Aorta (tissue), 5 donors: Measurements from ENCODE around the gene KLHL29. TPM values are rescaled to one million over a fixed set of nuclear protein-coding genes. Genes with fewer than 3 reads are reported as not detected.

Experiments
- ATAC-seq: fragments of 200-7000 bp; cut with Tn5 transposase; one replicate; pipeline ENCODE4 v1.9.1; 2022; ENCODE audit warnings: moderate library complexity; ENCODE audit not compliant: low FRiP score
- DNase-seq, 2 donors: peaks; one replicate each; pipeline ENCODE4 v3.0.0-alpha.2; 2020
- H3K27ac ChIP-seq, 2 donors: one replicate each; pipeline ENCODE4 v1.5.1; 2013; ENCODE audit warnings: low read length in 2 of 2, mild to moderate bottlenecking in 2 of 2, moderate library complexity in 2 of 2, control low read depth in 1 of 2, inconsistent platforms in 1 of 2, low read depth in 1 of 2
- H3K27me3 ChIP-seq, 2 donors: one replicate each; pipeline ENCODE4 v1.6.1; 2013; ENCODE audit warnings: control low read depth in 1 of 2, low read length in 1 of 2, mild to moderate bottlenecking in 1 of 2, moderate library complexity in 1 of 2; ENCODE audit not compliant: insufficient read depth in 2 of 2, control insufficient read depth in 1 of 2
- H3K36me3 ChIP-seq, 2 donors: one replicate each; pipeline ENCODE4 v1.6.1; 2013; ENCODE audit warnings: control low read depth in 1 of 2, low read length in 1 of 2, mild to moderate bottlenecking in 1 of 2; ENCODE audit not compliant: insufficient read depth in 2 of 2, control insufficient read depth in 1 of 2
- H3K4me1 ChIP-seq, 2 donors: one replicate each; pipeline ENCODE4 v1.6.1; 2013; ENCODE audit warnings: low read length in 2 of 2, control low read depth in 1 of 2, mild to moderate bottlenecking in 1 of 2, moderate library complexity in 1 of 2; ENCODE audit not compliant: insufficient read depth in 2 of 2, control insufficient read depth in 1 of 2
- H3K4me3 ChIP-seq, 2 donors: one replicate each; pipeline ENCODE4 v1.5.1; 2013; ENCODE audit warnings: low read length in 2 of 2, control low read depth in 1 of 2, mild to moderate bottlenecking in 1 of 2
- H3K9me3 ChIP-seq: one replicate; pipeline ENCODE4 v1.6.1; 2013; ENCODE audit warnings: mild to moderate bottlenecking, low read length; ENCODE audit not compliant: control insufficient read depth
- WGBS, 2 donors: extraction: QIAGEN DNeasy Blood & Tissue Kit; methylation state at CpG; one replicate each; pipeline ENCODE4 v1.1.7; 2013; 5-methylcytosine and 5-hydroxymethylcytosine counted together
- intact Hi-C, 2 donors: fragments of 100-400 bp; cut with DNase I; formaldehyde crosslinking; loops; one replicate each; pipeline versions ENCODE4 v1.14.2 to v1.15.0; 2022
- polyA plus RNA-seq, 2 donors: library from polyadenylated mRNA; stranded (reverse); fragments of 200-250 nt; gene quantifications; one replicate each; pipeline ENCODE4 v1.2.3, GENCODE V29; 2013
- total RNA-seq, 2 donors: library from RNA; stranded (reverse); fragmentation: NEBNext Ultra II Directional; extraction: Animal tissue kit (Norgen Biotek cat#: 25700); gene quantifications; one replicate each; pipeline ENCODE4 v1.2.1, GENCODE V29; 2021
- donor health status: healthy with polysubstance abuse.
- donor health status: Bipolar disorder and iron deficiency.
- donor health status: DM: no; HTN: no; CAD: no.
- donor health status: DM: no; HTN: no; CAD: no.
- donor health status: DM: yes; HTN: yes; CAD: no.

KLHL29 gene
- total and polyA plus RNA-seq, 4 donors: 0.75 to 13.4 (median 8.1) TPM

- Histone ChIP-seq H3K27me3 (no peaks in the 10 kb centered on the region), H3K4me1 (no peaks in the 10 kb centered on the region), H3K27ac (peak overlapping the region in 1 of 2 donors; percentile 49), H3K9me3 (no peaks in the 10 kb centered on the region), H3K36me3 (no peaks in the 10 kb centered on the region), H3K4me3 (no peak overlapping the region)
- intact Hi-C loops: loop anchor here in 1 of 2 donors (5.0 kb wide), 1 partner anchor 44 kb away; no protein-coding TSS in a partner anchor
- 64 to 72% methylated on average over 15 of the region's 15 CpGs for WGBS, 2 donors
- no peak for ATAC-seq
- DNase-seq: no peak
Observed at GRCh38 chr2:23522726-23523372, 137.9 kb downstream of the KLHL29 start.

GRCh38 chr2:23523373-23524260, 138.6 kb downstream of the KLHL29 start:
- no peaks in the 10 kb centered on the region for H3K27me3 ChIP-seq
- peak; percentile 58 for ATAC-seq
- no peaks in the 10 kb centered on the region for H3K36me3 ChIP-seq
- peak in 1 of 2 donors; percentile 74 for DNase-seq
- no peaks in the 10 kb centered on the region for H3K9me3 ChIP-seq
- no peaks in the 10 kb centered on the region for H3K4me1 ChIP-seq
- H3K4me3 ChIP-seq: no peak overlapping the region
- H3K27ac ChIP-seq: peak overlapping the region; percentile 80 to 86
- intact Hi-C loops: loop anchor here in 1 of 2 donors (5.0 kb wide), 1 partner anchor 44 kb away; no protein-coding TSS in a partner anchor
- WGBS, 2 donors: 8 to 14% methylated on average over 20 of the region's 20 CpGs

DNA sequence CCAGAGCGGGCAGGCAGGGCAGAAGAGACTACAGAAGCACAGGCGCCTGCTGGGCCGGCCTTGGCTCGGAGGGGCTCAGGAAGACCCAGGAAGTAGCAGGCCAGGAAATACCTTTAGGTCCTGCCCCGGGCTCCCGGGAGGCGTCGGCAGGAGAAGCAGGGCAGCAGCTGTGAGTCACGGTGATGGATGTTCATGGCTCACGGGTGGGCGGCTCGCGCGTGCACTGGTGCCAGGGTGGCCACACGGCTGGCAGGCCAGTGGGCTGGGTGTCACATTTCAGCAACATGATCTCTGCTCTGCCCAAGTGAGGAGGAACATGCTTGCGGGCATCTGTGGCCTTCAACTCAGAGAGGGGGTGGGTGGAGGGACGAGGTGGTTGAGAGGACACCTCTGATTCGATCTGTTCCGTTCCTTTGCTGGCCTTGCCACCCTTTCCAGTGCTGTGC, 139.3 kb downstream of the KLHL29 start:
- 9 to 10% methylated on average over 19 of the region's 19 CpGs for WGBS, 2 donors
- intact Hi-C loops: loop anchor here in 1 of 2 donors (5.0 kb wide), 1 partner anchor 43 kb away; no protein-coding TSS in a partner anchor
- H3K4me1 ChIP-seq: no peaks in the 10 kb centered on the region
- peak; percentile 83 to 91 for DNase-seq
- peak; percentile 75 for ATAC-seq
- no peak overlapping the region for H3K4me3 ChIP-seq
- H3K9me3 ChIP-seq: no peaks in the 10 kb centered on the region
- H3K27me3 ChIP-seq: no peaks in the 10 kb centered on the region
- H3K36me3 ChIP-seq: no peaks in the 10 kb centered on the region
- H3K27ac ChIP-seq: peak overlapping the region; percentile 80 to 86

DNA sequence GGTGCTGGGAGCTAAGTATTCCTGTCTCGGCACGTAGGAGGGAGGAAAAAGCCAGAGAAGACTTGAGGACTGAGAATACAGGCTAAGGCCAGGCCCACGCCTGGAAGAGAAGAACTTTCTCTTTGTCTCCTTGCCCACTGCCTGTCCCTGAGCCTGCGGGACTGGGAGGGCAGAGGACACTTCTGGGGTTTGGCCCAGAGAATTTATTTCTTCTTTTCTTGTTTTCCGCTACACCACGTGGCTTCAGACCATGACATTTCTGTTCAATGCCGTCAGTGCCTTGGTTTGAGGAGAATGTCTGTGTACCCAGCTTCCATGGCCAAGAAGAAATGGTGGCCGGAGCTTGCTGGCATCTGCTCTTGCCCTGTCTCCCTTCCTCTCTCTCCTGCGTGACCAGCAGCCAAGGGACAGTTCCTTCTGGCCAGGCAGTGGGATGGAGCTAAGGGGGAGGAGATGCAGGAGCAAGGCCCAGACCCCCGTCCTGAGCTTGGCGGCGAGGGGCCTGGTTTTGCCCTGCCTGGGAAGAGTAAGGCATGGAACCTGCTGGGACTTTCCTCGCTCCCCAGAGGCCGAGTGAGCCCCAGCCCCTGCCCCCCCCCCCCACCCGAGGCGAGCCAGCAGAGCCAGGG, 140.3 kb downstream of the KLHL29 start:
- Histone ChIP-seq H3K4me3 (no peak overlapping the region), H3K27ac (peak overlapping the region; percentile 31 to 97), H3K9me3 (no peaks in the 10 kb centered on the region), H3K27me3 (no peaks in the 10 kb centered on the region), H3K4me1 (no peaks in the 10 kb centered on the region), H3K36me3 (no peaks in the 10 kb centered on the region)
- 46 to 57% methylated on average over 16 of the region's 16 CpGs for WGBS, 2 donors
- DNase-seq: no peak
- intact Hi-C loops: loop anchor here in 1 of 2 donors (5.0 kb wide), 1 partner anchor 37 kb away; no protein-coding TSS in a partner anchor
- no peak for ATAC-seq

- Histone ChIP-seq H3K4me3 (no peak overlapping the region), H3K27ac (peak overlapping the region in 1 of 2 donors; percentile 4), H3K36me3 (no peaks in the 10 kb centered on the region), H3K27me3 (no peaks in the 10 kb centered on the region), H3K9me3 (no peaks in the 10 kb centered on the region), H3K4me1 (no peaks in the 10 kb centered on the region)
- ATAC-seq: no peak
- intact Hi-C loops: loop anchor here in 1 of 2 donors (5.0 kb wide), 1 partner anchor 36 kb away; no protein-coding TSS in a partner anchor
- DNase-seq: no peak
- 88 to 92% methylated on average over 14 to 19 of the region's 19 CpGs for WGBS, 2 donors
Observed at GRCh38 chr2:23526114-23526513, 141.1 kb downstream of the KLHL29 start.

DNA sequence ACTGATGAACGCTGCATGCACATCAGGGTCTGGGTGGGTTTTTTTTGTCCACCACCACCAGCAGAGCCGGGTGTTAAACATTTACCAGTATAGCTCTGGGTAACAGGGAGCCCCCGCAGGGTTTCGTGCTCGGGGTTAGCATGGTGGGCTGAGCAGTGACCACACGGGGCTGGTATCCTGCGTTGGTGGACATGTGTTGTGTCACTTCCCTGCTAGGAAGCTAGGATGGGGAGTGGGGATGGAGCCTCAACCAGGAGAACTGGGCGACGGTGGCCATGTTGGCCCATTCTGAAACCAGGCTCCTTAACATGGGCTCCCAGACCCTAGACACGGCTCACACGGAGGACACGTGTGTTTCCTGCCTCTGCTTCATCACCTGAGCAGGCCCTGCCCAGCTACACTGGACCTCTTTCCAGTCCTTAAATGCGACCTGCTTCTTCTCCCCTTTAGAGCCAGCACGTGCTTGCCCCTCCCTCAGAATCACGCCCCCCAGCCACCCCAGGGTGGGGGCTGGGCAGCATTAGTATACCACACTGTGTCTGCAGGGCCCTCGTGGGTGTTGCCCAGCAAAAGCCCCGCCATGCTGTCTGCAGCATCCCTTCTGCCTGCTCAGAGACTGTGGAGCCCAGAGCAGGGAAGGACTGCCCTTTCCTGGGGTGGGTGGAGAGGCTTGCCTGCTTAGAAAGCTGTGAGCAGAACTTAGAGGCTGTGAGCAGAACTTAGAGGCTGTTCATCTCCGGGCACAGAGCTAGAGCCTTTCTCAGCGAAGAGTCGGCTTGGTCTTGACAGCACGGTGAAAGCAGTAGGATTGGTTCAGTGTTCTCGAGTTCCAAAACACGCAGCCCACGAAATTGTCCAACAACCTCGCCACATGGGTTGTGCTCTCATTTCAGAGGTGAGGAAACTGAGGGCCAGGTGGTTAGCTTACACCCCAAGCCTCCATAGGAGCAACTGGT, 142.1 kb downstream of the KLHL29 start:
- Histone ChIP-seq H3K27ac (no peak overlapping the region), H3K4me3 (no peak overlapping the region), H3K36me3 (no peaks in the 10 kb centered on the region), H3K9me3 (no peaks in the 10 kb centered on the region), H3K4me1 (no peaks in the 10 kb centered on the region), H3K27me3 (no peaks in the 10 kb centered on the region)
- 92 to 95% methylated on average over 25 of the region's 25 CpGs for WGBS, 2 donors
- ATAC-seq: no peak
- intact Hi-C loops: loop anchor here in 1 of 2 donors (5.0 kb wide), 1 partner anchor 35 kb away; no protein-coding TSS in a partner anchor
- DNase-seq: peak in 1 of 2 donors; percentile 18

- DNase-seq (no peak), ATAC-seq (no peak)
- H3K4me1 ChIP-seq: no peaks in the 10 kb centered on the region
- no peak overlapping the region for H3K27ac ChIP-seq
- H3K4me3 ChIP-seq: no peak overlapping the region
- 95 to 97% methylated on average over 12 of the region's 12 CpGs for WGBS, 2 donors
- no peaks in the 10 kb centered on the region for H3K9me3 ChIP-seq
- H3K36me3 ChIP-seq: no peaks in the 10 kb centered on the region
- H3K27me3 ChIP-seq: no peaks in the 10 kb centered on the region
- intact Hi-C loops: loop anchor here in 1 of 2 donors (5.0 kb wide), 1 partner anchor 34 kb away; no protein-coding TSS in a partner anchor
Observed at GRCh38 chr2:23528171-23528570, 143.2 kb downstream of the KLHL29 start.
